SK-N-SH treated with all-trans-retinoic acid at 6 μM for 48 hours (cell line): ENCODE measurements around the gene SCAMP1.

Experiments used
- ATAC-seq: fragments of 200-7000 bp; cut with Tn5 transposase; 3 replicates; pipeline ENCODE4 v1.9.1; 2020; ENCODE audit warnings: mild to moderate bottlenecking, moderate library complexity
- ARNTL ChIP-seq: fragments of 450-650 bp; formaldehyde crosslinking; IDR thresholded peaks from 2 replicates; pipeline ENCODE4 v1.5.0; 2020; ENCODE audit warnings: low read depth, mild to moderate bottlenecking, moderate library complexity, borderline replicate concordance
- BACH2 ChIP-seq: fragments of 250-450 bp; sonication (Bioruptor Pico); IDR thresholded peaks from 2 replicates; pipeline ENCODE4 v1.9.0; 2021; ENCODE audit warnings: mild to moderate bottlenecking, borderline replicate concordance
- CREB5 ChIP-seq: fragments of 250-450 bp; sonication (Bioruptor Pico); IDR thresholded peaks from 2 replicates; pipeline ENCODE4 v1.5.1; 2020; ENCODE audit warnings: low read depth, mild to moderate bottlenecking, moderate library complexity
- CSDC2 ChIP-seq: fragments of 250-450 bp; sonication (Bioruptor Pico); IDR thresholded peaks from 2 replicates; pipeline ENCODE4 v1.5.0; 2020; ENCODE audit warnings: mild to moderate bottlenecking, moderate library complexity
- ESRRG ChIP-seq: fragments of 250-450 bp; sonication (Bioruptor Pico); IDR thresholded peaks from 2 replicates; pipeline ENCODE4 v1.6.1; 2021; ENCODE audit warnings: mild to moderate bottlenecking
- GLIS3 ChIP-seq: fragments of 250-450 bp; sonication (Bioruptor Pico); IDR thresholded peaks from 2 replicates; pipeline ENCODE4 v1.5.0; 2020; ENCODE audit warnings: mild to moderate bottlenecking, moderate library complexity
- ISL1 ChIP-seq: fragments of 250-450 bp; sonication (Bioruptor Pico); IDR thresholded peaks from 2 replicates; pipeline ENCODE4 v2.1.2; 2022; ENCODE audit warnings: mild to moderate bottlenecking, moderate library complexity
- PPARA ChIP-seq: fragments of 250-450 bp; sonication (Bioruptor Pico); IDR thresholded peaks from 2 replicates; pipeline ENCODE4 v1.5.0; 2020; ENCODE audit warnings: mild to moderate bottlenecking, borderline replicate concordance
- RARB ChIP-seq: fragments of 250-450 bp; sonication (Bioruptor Pico); IDR thresholded peaks from 2 replicates; pipeline ENCODE4 v1.8.0; 2021; ENCODE audit warnings: mild to moderate bottlenecking, moderate library complexity
- SNAI2 ChIP-seq: fragments of 250-450 bp; sonication (Bioruptor Pico); IDR thresholded peaks from 2 replicates; pipeline ENCODE4 v1.5.0; 2020; ENCODE audit warnings: mild to moderate bottlenecking, moderate library complexity
- TCF4 ChIP-seq: fragments of 250-450 bp; sonication (Bioruptor Pico); IDR thresholded peaks from 2 replicates; pipeline ENCODE4 v1.8.0; 2021; ENCODE audit warnings: mild to moderate bottlenecking, moderate library complexity, borderline replicate concordance
- TOX ChIP-seq: fragments of 250-450 bp; sonication (Bioruptor Pico); IDR thresholded peaks from 2 replicates; pipeline ENCODE4 v1.8.0; 2021; ENCODE audit warnings: mild to moderate bottlenecking, moderate library complexity, borderline replicate concordance
- ZC3H10 ChIP-seq: fragments of 250-450 bp; sonication (Bioruptor Pico); IDR thresholded peaks from 2 replicates; pipeline ENCODE4 v1.5.1; 2021; ENCODE audit warnings: mild to moderate bottlenecking, moderate library complexity
- ZFP3 ChIP-seq: fragments of 250-450 bp; sonication (Bioruptor Pico); IDR thresholded peaks from 2 replicates; pipeline ENCODE4 v1.5.0; 2020; ENCODE audit warnings: mild to moderate bottlenecking, moderate library complexity
- ZFP30 ChIP-seq: fragments of 450-650 bp; formaldehyde crosslinking; IDR thresholded peaks from 2 replicates; pipeline ENCODE4 v1.5.0; 2022; ENCODE audit warnings: mild to moderate bottlenecking, moderate library complexity
- ZNF565 ChIP-seq: fragments of 450-650 bp; formaldehyde crosslinking; conservative IDR thresholded peaks from 2 replicates; pipeline ENCODE4 v1.5.0; 2020; ENCODE audit warnings: low read depth, mild to moderate bottlenecking, moderate library complexity
- ZNF70 ChIP-seq: fragments of 450-650 bp; formaldehyde crosslinking; IDR thresholded peaks from 2 replicates; pipeline ENCODE4 v1.5.0; 2020; ENCODE audit warnings: mild to moderate bottlenecking, moderate library complexity
- ZNF8 ChIP-seq: fragments of 450-650 bp; formaldehyde crosslinking; IDR thresholded peaks from 2 replicates; pipeline ENCODE4 v1.5.0; 2020; ENCODE audit warnings: mild to moderate bottlenecking, moderate library complexity
- TF ChIP-seq, protein P1 (sequence below): fragments of 250-450 bp; sonication (Bioruptor Pico); IDR thresholded peaks from 2 replicates; pipeline ENCODE4 v1.8.0; 2021; ENCODE audit warnings: low read depth, mild to moderate bottlenecking, moderate library complexity, borderline replicate concordance
- TF ChIP-seq, protein P2 (sequence below): fragments of 250-450 bp; sonication (Bioruptor Pico); IDR thresholded peaks from 2 replicates; pipeline ENCODE4 v1.5.1; 2021; ENCODE audit warnings: mild to moderate bottlenecking, moderate library complexity
- TF ChIP-seq, protein P3 (sequence below): fragments of 250-450 bp; sonication (Bioruptor Pico); IDR thresholded peaks from 2 replicates; pipeline ENCODE4 v1.8.0; 2020; ENCODE audit warnings: mild to moderate bottlenecking, moderate library complexity, borderline replicate concordance

SCAMP1 gene

GRCh38 chr5:78320401-78320800 lies 40.0 kb upstream of the SCAMP1 start:
- peak; percentile 75 for ATAC-seq
- TF ChIP-seq ESRRG (CRISPR knock-in tag): no peak
- TF ChIP-seq, all 23 proteins: peak for 0

GRCh38 chr5:78323241-78323640 lies 37.2 kb upstream of the SCAMP1 start:
- TF ChIP-seq ZNF8 (CRISPR knock-in tag) (no peak), ARNTL (CRISPR knock-in tag) (no peak), ZC3H10 (CRISPR knock-in tag) (no peak), ZNF565 (no peak), TOX (CRISPR knock-in tag) (no peak), CSDC2 (no peak), CREB5 (CRISPR knock-in tag) (no peak), SNAI2 (no peak), TCF4 (CRISPR knock-in tag) (no peak), ZFP30 (CRISPR knock-in tag) (no peak), PPARA (CRISPR knock-in tag) (no peak), ISL1 (CRISPR knock-in tag) (no peak), ZFP3 (no peak)
- TF ChIP-seq, protein P1, sequence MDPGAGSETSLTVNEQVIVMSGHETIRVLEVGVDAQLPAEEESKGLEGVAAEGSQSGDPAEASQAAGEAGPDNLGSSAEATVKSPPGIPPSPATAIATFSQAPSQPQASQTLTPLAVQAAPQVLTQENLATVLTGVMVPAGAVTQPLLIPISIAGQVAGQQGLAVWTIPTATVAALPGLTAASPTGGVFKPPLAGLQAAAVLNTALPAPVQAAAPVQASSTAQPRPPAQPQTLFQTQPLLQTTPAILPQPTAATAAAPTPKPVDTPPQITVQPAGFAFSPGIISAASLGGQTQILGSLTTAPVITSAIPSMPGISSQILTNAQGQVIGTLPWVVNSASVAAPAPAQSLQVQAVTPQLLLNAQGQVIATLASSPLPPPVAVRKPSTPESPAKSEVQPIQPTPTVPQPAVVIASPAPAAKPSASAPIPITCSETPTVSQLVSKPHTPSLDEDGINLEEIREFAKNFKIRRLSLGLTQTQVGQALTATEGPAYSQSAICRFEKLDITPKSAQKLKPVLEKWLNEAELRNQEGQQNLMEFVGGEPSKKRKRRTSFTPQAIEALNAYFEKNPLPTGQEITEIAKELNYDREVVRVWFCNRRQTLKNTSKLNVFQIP (CRISPR knock-in tag): no peak
- TF ChIP-seq, protein P2, sequence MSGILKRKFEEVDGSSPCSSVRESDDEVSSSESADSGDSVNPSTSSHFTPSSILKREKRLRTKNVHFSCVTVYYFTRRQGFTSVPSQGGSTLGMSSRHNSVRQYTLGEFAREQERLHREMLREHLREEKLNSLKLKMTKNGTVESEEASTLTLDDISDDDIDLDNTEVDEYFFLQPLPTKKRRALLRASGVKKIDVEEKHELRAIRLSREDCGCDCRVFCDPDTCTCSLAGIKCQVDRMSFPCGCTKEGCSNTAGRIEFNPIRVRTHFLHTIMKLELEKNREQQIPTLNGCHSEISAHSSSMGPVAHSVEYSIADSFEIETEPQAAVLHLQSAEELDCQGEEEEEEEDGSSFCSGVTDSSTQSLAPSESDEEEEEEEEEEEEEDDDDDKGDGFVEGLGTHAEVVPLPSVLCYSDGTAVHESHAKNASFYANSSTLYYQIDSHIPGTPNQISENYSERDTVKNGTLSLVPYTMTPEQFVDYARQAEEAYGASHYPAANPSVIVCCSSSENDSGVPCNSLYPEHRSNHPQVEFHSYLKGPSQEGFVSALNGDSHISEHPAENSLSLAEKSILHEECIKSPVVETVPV (CRISPR knock-in tag): no peak
- ATAC-seq: no peak

DNA sequence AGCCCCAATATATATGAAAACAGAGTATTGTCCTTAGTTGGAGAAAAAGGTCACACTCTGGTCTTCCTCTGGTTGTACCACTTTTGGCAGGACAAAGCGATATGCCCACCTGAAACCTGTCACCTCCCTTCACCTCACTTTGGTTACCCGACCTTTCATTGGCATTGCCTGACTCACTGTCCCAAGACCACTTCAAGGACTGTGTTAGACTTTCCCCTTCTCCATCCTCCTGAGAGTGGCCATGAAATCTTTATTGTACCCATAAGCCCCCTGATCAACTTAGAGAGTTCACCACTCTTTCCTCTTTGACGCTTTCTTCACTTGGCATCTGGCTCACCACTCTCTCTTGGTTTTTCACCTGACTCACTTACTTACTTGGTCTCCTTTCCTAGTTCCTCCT lies 33.5 kb upstream of the SCAMP1 start:
- no peak for ATAC-seq
- no peak for TF ChIP-seq TOX (CRISPR knock-in tag)
- TF ChIP-seq ESRRG (CRISPR knock-in tag): no peak
- TF ChIP-seq GLIS3: no peak

GRCh38 chr5:78327761-78328510 lies 32.5 kb upstream of the SCAMP1 start:
- no peak for ATAC-seq
- TF ChIP-seq, protein P3, sequence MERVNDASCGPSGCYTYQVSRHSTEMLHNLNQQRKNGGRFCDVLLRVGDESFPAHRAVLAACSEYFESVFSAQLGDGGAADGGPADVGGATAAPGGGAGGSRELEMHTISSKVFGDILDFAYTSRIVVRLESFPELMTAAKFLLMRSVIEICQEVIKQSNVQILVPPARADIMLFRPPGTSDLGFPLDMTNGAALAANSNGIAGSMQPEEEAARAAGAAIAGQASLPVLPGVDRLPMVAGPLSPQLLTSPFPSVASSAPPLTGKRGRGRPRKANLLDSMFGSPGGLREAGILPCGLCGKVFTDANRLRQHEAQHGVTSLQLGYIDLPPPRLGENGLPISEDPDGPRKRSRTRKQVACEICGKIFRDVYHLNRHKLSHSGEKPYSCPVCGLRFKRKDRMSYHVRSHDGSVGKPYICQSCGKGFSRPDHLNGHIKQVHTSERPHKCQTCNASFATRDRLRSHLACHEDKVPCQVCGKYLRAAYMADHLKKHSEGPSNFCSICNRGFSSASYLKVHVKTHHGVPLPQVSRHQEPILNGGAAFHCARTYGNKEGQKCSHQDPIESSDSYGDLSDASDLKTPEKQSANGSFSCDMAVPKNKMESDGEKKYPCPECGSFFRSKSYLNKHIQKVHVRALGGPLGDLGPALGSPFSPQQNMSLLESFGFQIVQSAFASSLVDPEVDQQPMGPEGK (CRISPR knock-in tag): no peak
- TF ChIP-seq ZNF70 (CRISPR knock-in tag): no peak
- TF ChIP-seq, all 23 proteins: peak for 0

DNA sequence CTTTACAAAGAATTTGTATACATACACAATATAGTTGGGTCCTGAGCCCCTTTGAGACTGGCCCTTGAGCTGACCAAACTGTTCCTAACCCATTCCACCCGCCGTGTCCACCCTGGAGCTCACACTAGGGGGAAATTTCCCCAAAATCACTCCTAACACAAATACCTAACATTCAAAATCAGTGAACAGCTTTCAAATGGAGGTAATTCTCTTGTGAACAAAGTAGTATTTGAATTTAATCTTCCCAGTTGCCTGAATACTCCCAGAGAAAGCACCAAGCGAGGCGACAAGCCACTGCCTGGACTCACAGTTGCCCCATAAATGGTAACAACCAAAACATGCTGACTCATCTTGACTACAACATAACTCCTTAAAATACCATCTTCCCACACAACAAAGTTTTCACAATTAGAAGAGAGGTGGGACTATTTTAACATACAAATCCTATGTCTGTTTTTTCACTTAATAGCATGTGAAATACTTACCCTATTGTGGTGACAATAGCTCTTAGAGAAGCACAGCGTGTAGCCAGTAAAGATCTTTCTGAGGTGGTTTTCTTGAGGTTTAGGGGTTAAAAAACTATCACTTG lies 31.7 kb upstream of the SCAMP1 start:
- no peak for ATAC-seq
- TF ChIP-seq ZFP3: no peak
- no peak for TF ChIP-seq ZNF565
- TF ChIP-seq RARB: no peak
- TF ChIP-seq, protein P1 (CRISPR knock-in tag): no peak
- TF ChIP-seq TCF4 (CRISPR knock-in tag): no peak
- no peak for TF ChIP-seq PPARA (CRISPR knock-in tag)
- no peak for TF ChIP-seq GLIS3
- no peak for TF ChIP-seq SNAI2
- no peak for TF ChIP-seq ZC3H10 (CRISPR knock-in tag)
- TF ChIP-seq BACH2 (CRISPR knock-in tag): no peak
- TF ChIP-seq, all 23 proteins: peak for 0
